Esophagus squamous epithelium (tissue), 4 donors: ENCODE results near the gene TRIM62.

Source experiments
- CTCF ChIP-seq, 6 experiments: fragments of 450-650 bp in 4 of 6; fragments of 200-600 bp in 2 of 6; sonication (generic) in 2 of 6; IDR thresholded peaks; one replicate each; pipeline ENCODE4 v1.5.1; 2016 to 2019; ENCODE audit warnings: antibody characterized with exemption in 6 of 6, mild to moderate bottlenecking in 4 of 6, moderate library complexity in 4 of 6
- POLR2A ChIP-seq, 4 donors: fragments of 450-650 bp; IDR thresholded peaks; one replicate each; pipeline ENCODE4 v1.6.1; 2017; ENCODE audit warnings: antibody characterized with exemption in 4 of 4, mild to moderate bottlenecking in 4 of 4, moderate library complexity in 3 of 4

- TF ChIP-seq POLR2A (IDR thresholded peaks at IDR 0.05) (no peak), CTCF (IDR thresholded peaks at IDR 0.05) (no peak)
Measured at GRCh38 chr1:33132549-33132948, 49.3 kb downstream of the TRIM62 start.
